GM12878 (cell line): Measurements from ENCODE around the gene DCC. TPM values are rescaled to one million over a fixed set of nuclear protein-coding genes. Genes with fewer than 3 reads are reported as not detected.

ENCODE experiments used
- ATAC-seq: fragments of 200-7000 bp; cut with Tn5 transposase; 3 replicates; pipeline ENCODE4 v1.9.1; 2020; ENCODE audit warnings: mild to moderate bottlenecking, moderate library complexity
- BruUV-seq: library from RNA; stranded (reverse); fragments of 400-500 nt; replicated peaks from 2 replicates; lab custom pipeline; 2021; lab: Mats Ljungman, UMichigan
- CTCF ChIA-PET: fragments of 300-600 bp; sonication (Branson Sonifier 250); formaldehyde crosslinking; extraction: SDS; loops from one replicate; lab custom pipeline; 2021; ENCODE audit warnings: inconsistent platforms; lab: Yijun Ruan, JAX
- POLR2A ChIA-PET: fragments of 350-600 bp; formaldehyde crosslinking; extraction: SDS; loops from one replicate; lab custom pipeline; 2021; ENCODE audit warnings: inconsistent platforms; lab: Charles Lee
- RAD21 ChIA-PET: fragments of 300-600 bp; sonication (Branson Sonifier 250); formaldehyde crosslinking; loops from one replicate; lab custom pipeline; 2023; ENCODE audit warnings: antibody characterized with exemption; ENCODE audit not compliant: unreplicated experiment; lab: Charles Lee
- SMC1A ChIA-PET: fragments of 300-600 bp; sonication (Branson Sonifier 250); formaldehyde crosslinking; loops from one replicate; lab custom pipeline; 2023; ENCODE audit not compliant: unreplicated experiment, uncharacterized antibody; lab: Charles Lee
- DNase-seq: peaks from one replicate; pipeline ENCODE4 v3.0.0-alpha.2; 2011; ENCODE audit warnings: low read depth, low spot score
- FAIRE-seq: peaks from 3 replicates; lab custom pipeline; 2011; peaks lifted over from hg19 to GRCh38; lab: Jason Lieb, UNC
- H2AFZ ChIP-seq: 2 replicates; pipeline ENCODE4 v1.6.0; 2011; ENCODE audit warnings: low read depth, low read length, control low read depth; ENCODE audit not compliant: control insufficient read depth
- H3K27ac ChIP-seq: 2 replicates; pipeline ENCODE4 v1.5.1; 2011; ENCODE audit warnings: control low read depth; ENCODE audit not compliant: control insufficient read depth, insufficient read depth
- H3K27me3 ChIP-seq, 2 experiments: replicated peaks in 1 of 2; 2 replicates each; pipeline versions ENCODE4 v1.6.0 to v1.6.1; 2011; ENCODE audit warnings: low read length in 1 of 2; ENCODE audit not compliant: control insufficient read depth in 2 of 2, insufficient read depth in 2 of 2
- H3K36me3 ChIP-seq, 2 experiments: 2 replicates each; pipeline ENCODE4 v1.5.1; 2011; ENCODE audit warnings: low read length in 1 of 2; ENCODE audit not compliant: control insufficient read depth in 2 of 2, insufficient read depth in 2 of 2
- H3K4me1 ChIP-seq: 2 replicates; pipeline ENCODE4 v1.6.1; 2011; ENCODE audit warnings: mild to moderate bottlenecking, low read length, moderate library complexity, mixed read lengths; ENCODE audit not compliant: control insufficient read depth, insufficient read depth
- H3K4me2 ChIP-seq: 2 replicates; pipeline ENCODE4 v1.6.0; 2011; ENCODE audit warnings: control low read depth; ENCODE audit not compliant: control insufficient read depth, insufficient read depth
- H3K4me3 ChIP-seq: fragments of 200-600 bp; sonication (generic); 2 replicates; pipeline ENCODE4 v1.5.1; 2016
- H3K79me2 ChIP-seq: 2 replicates; pipeline ENCODE4 v1.6.0; 2011; ENCODE audit warnings: low read length; ENCODE audit not compliant: control insufficient read depth, insufficient read depth
- H3K9ac ChIP-seq: 2 replicates; pipeline ENCODE4 v1.8.0; 2011; ENCODE audit warnings: low read length, control low read depth, mixed read lengths; ENCODE audit not compliant: control insufficient read depth, insufficient read depth
- H3K9me3 ChIP-seq: replicated peaks from 3 replicates; pipeline ENCODE4 v1.5.1; 2011; ENCODE audit warnings: mild to moderate bottlenecking, low read length; ENCODE audit not compliant: control insufficient read depth, insufficient read depth
- H4K20me1 ChIP-seq: 2 replicates; pipeline ENCODE4 v1.6.0; 2011; ENCODE audit not compliant: control insufficient read depth, insufficient read depth
- ATF7 ChIP-seq: fragments of 450-650 bp; IDR thresholded peaks from 2 replicates; pipeline ENCODE4 v1.6.1; 2016; ENCODE audit warnings: low read depth, mild to moderate bottlenecking
- CBX3 ChIP-seq: fragments of 200-600 bp; sonication (generic); IDR thresholded peaks from 2 replicates; pipeline ENCODE4 v1.6.1; 2016; ENCODE audit warnings: low read depth, borderline replicate concordance
- CBX5 ChIP-seq: sonication (generic); IDR thresholded peaks from 2 replicates; pipeline ENCODE4 v1.6.1; 2016; ENCODE audit warnings: low read depth, moderate library complexity, mild to moderate bottlenecking, inconsistent platforms
- CHD4 ChIP-seq: fragments of 200-600 bp; sonication (generic); IDR thresholded peaks from 2 replicates; pipeline ENCODE4 v1.6.1; 2016; ENCODE audit warnings: mild to moderate bottlenecking
- FOS ChIP-seq: IDR thresholded peaks from 3 replicates; pipeline ENCODE4 v1.6.1; 2011; ENCODE audit warnings: borderline replicate concordance; ENCODE audit not compliant: insufficient read length; ENCODE audit errors: extremely low read depth
- HCFC1 ChIP-seq: fragments of 150-350 bp; IDR thresholded peaks from 2 replicates; pipeline ENCODE4 v1.6.1; 2014; ENCODE audit warnings: low read length
- KAT2A ChIP-seq: conservative IDR thresholded peaks from 2 replicates; pipeline ENCODE4 v1.6.1; 2011; ENCODE audit warnings: low read depth, low read length; ENCODE audit not compliant: control insufficient read depth
- MXI1 ChIP-seq: fragments of 150-350 bp; IDR thresholded peaks from 2 replicates; pipeline ENCODE4 v1.6.1; 2011; ENCODE audit warnings: low read depth, mild to moderate bottlenecking, inconsistent platforms, low read length, improper control_type of control experiment
- PAX5 ChIP-seq: IDR thresholded peaks from 2 replicates; pipeline ENCODE4 v1.6.1; 2011; ENCODE audit warnings: low read depth, low read length, borderline replicate concordance
- POLR2A ChIP-seq: IDR thresholded peaks from 2 replicates; pipeline ENCODE4 v1.6.1; 2011; ENCODE audit warnings: low read depth, mild to moderate bottlenecking, low read length
- RELA ChIP-seq: fragments of 450-650 bp; IDR thresholded peaks from 2 replicates; pipeline ENCODE4 v1.8.0; 2014; ENCODE audit warnings: borderline replicate concordance; ENCODE audit not compliant: partially characterized antibody
- SIN3A ChIP-seq: IDR thresholded peaks from 2 replicates; pipeline ENCODE4 v1.6.1; 2012; ENCODE audit warnings: low read depth, low read length, improper control_type of control experiment
- SP1 ChIP-seq: IDR thresholded peaks from one replicate; pipeline ENCODE4 v1.6.1; 2011; ENCODE audit warnings: low read depth, low read length
- SREBF2 ChIP-seq: IDR thresholded peaks from 2 replicates; pipeline ENCODE4 v1.6.1; 2012; ENCODE audit warnings: mild to moderate bottlenecking, low read length
- ZNF622 ChIP-seq: fragments of 450-650 bp; IDR thresholded peaks from 2 replicates; pipeline ENCODE4 v1.6.1; 2017; ENCODE audit warnings: mild to moderate bottlenecking, inconsistent platforms
- WGBS: methylation state at CpG from one replicate; pipeline ENCODE4 v1.1.6; 2016; ENCODE audit warnings: low lambda C conversion rate; ENCODE audit not compliant: insufficient replicate concordance, insufficient coverage; ENCODE audit errors: missing lambda C conversion rate; 5-methylcytosine and 5-hydroxymethylcytosine counted together
- in situ Hi-C: fragments of 300-500 bp; cut with MboI; formaldehyde crosslinking; loops from 9 replicates; pipeline ENCODE4 v1.14.3; 2018; ENCODE audit warnings: mixed read lengths
- intact Hi-C: fragments of 100-400 bp; cut with micrococcal nuclease; formaldehyde crosslinking; loops from one replicate; pipeline ENCODE4 v1.14.2; 2022; ENCODE audit not compliant: unreplicated experiment
- polyA plus RNA-seq, 11 experiments: library from polyadenylated mRNA; depleted of rRNA in 4 of 11; unstranded in 6 of 11; stranded (reverse) in 5 of 11; fragments of >200 nt; fragmentation: Nextera tagmentation in 4 of 11; fragmentation: Illumina TruSeq in 1 of 11; extraction: Ambion mirVana in 4 of 11; extraction: Trizol in 1 of 11; gene quantifications; 1 replicate in 1 of 11; 2 replicates in 10 of 11; pipeline versions ENCODE4 v1.2.1 to v1.2.3, GENCODE V29; 2011 to 2016; ENCODE audit warnings: inconsistent platforms in 2 of 11, missing spikeins in 2 of 11, low read depth in 1 of 11
- total RNA-seq, 4 experiments: library from RNA; depleted of rRNA in 3 of 4; stranded (reverse); fragments of >200 nt in 3 of 4; fragmentation: Illumina TruSeq in 1 of 4; extraction: Trizol in 1 of 4; gene quantifications; 2 replicates each; pipeline versions ENCODE4 v1.2.1 to v1.2.3, GENCODE V29; 2013 to 2021
- TF ChIP-seq, protein P1 (sequence below): fragments of 450-650 bp; formaldehyde crosslinking; IDR thresholded peaks from 2 replicates; pipeline ENCODE4 v1.4.0; 2022; ENCODE audit warnings: mild to moderate bottlenecking, moderate library complexity
- TF ChIP-seq, protein P2 (sequence below): fragments of 150-350 bp; IDR thresholded peaks from 2 replicates; pipeline ENCODE4 v1.6.1; 2014; ENCODE audit warnings: mild to moderate bottlenecking, low read depth, low read length

DCC gene
- total and polyA plus RNA-seq, 10 of the 15 experiments (the other 5 are each of a cell fraction or from before 2014, with no cell fraction given), result 0.01 TPM; not detected in 9

DNA sequence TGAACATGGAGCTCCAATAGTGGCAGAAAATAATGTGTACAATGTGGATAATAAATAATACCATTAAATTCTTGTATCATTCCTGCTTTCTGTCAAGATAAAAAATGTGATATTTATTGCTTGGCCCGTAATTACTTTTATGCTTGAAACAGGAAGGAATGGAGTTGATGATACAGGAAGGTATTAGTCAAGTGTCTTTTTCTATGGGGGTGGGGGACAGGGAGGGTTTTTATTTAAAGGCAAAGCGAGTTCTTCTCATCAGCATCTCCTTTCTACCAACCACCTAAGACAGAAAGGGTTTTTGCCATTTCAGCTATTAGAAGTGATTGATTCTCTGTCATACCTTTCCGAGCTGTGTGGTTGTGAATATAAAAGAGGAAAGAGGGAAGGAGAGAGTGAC, 135.3 kb downstream of the DCC start:
- Histone ChIP-seq H3K4me3 (no peak overlapping the region), H4K20me1 (no peaks in the 10 kb centered on the region), H3K27me3 (no peaks in the 10 kb centered on the region), H3K36me3 (no peaks in the 10 kb centered on the region), H3K79me2 (no peaks in the 10 kb centered on the region), H3K4me1 (no peaks in the 10 kb centered on the region), H3K9ac (no peak overlapping the region), H2AFZ (no peak overlapping the region), H3K4me2 (no peak overlapping the region), H3K27ac (no peak overlapping the region), H3K9me3 (no peaks in the 10 kb centered on the region)
- FAIRE-seq (no peak), ATAC-seq (no peak), DNase-seq (no peak)
- ChIA-PET CTCF (no interaction called here), SMC1A (no interaction called here), RAD21 (no interaction called here), POLR2A (no interaction called here)
- in situ Hi-C loops (no loop called here), intact Hi-C loops (no loop called here)
- TF ChIP-seq ATF7, result no peak
- TF ChIP-seq MXI1, result no peak
- no peak for TF ChIP-seq HCFC1
- TF ChIP-seq CHD4, result no peak
- 16% methylated on average over 3 of the region's 3 CpGs for WGBS
- BruUV-seq, result no TSS peak

DNA sequence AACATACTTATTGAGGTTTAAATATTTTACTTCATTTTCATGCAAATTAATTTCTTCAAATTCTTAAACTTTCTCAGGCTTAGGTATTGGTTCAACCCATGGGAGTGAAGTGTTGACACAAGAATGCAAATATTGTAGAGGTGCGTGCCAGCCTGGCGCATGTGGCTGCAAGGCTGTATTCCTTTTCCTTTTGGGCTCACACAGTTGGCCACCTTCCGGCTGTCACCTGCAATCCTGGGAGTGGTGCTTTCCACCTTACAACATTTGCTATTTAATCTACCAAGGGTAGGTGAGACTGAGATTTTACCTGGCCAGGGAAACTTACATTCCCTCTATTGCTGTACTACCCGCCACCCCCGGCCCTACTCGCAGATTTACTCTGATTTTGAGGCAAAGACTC, 141.1 kb downstream of the DCC start:
- CTCF ChIA-PET, result no interaction called here
- intact Hi-C loops, result no loop called here
- RAD21 ChIA-PET, result no interaction called here
- no peak for TF ChIP-seq SIN3A
- no peak for TF ChIP-seq SP1
- TF ChIP-seq POLR2A, result no peak
- no peak for TF ChIP-seq RELA
- no peak for TF ChIP-seq PAX5
- no peak for TF ChIP-seq SREBF2
- no peak for TF ChIP-seq ZNF622
- TF ChIP-seq, protein P1, sequence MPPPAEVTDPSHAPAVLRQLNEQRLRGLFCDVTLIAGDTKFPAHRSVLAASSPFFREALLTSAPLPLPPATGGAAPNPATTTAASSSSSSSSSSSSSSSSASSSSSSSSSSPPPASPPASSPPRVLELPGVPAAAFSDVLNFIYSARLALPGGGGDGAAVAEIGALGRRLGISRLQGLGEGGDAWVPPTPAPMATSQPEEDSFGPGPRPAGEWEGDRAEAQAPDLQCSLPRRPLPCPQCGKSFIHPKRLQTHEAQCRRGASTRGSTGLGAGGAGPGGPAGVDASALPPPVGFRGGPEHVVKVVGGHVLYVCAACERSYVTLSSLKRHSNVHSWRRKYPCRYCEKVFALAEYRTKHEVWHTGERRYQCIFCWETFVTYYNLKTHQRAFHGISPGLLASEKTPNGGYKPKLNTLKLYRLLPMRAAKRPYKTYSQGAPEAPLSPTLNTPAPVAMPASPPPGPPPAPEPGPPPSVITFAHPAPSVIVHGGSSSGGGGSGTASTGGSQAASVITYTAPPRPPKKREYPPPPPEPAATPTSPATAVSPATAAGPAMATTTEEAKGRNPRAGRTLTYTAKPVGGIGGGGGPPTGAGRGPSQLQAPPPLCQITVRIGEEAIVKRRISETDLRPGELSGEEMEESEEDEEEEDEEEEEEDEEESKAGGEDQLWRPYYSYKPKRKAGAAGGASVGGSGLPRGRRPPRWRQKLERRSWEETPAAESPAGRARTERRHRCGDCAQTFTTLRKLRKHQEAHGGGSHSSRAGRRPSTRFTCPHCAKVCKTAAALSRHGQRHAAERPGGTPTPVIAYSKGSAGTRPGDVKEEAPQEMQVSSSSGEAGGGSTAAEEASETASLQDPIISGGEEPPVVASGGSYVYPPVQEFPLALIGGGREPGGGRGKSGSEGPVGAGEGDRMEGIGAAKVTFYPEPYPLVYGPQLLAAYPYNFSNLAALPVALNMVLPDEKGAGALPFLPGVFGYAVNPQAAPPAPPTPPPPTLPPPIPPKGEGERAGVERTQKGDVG, result no peak
- TF ChIP-seq, protein P2, sequence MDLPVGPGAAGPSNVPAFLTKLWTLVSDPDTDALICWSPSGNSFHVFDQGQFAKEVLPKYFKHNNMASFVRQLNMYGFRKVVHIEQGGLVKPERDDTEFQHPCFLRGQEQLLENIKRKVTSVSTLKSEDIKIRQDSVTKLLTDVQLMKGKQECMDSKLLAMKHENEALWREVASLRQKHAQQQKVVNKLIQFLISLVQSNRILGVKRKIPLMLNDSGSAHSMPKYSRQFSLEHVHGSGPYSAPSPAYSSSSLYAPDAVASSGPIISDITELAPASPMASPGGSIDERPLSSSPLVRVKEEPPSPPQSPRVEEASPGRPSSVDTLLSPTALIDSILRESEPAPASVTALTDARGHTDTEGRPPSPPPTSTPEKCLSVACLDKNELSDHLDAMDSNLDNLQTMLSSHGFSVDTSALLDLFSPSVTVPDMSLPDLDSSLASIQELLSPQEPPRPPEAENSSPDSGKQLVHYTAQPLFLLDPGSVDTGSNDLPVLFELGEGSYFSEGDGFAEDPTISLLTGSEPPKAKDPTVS, result no peak
- no peak for TF ChIP-seq FOS
- TF ChIP-seq CBX3, result no peak
- TF ChIP-seq KAT2A, result no peak
- no peak for TF ChIP-seq CBX5

More for the DNA sequence above, 141.1 kb downstream of the DCC start:
- Histone ChIP-seq H3K9ac (no peak overlapping the region), H3K79me2 (no peaks in the 10 kb centered on the region), H3K4me3 (no peak overlapping the region), H3K4me1 (no peaks in the 10 kb centered on the region), H3K9me3 (no peaks in the 10 kb centered on the region), H3K4me2 (no peak overlapping the region), H2AFZ (no peak overlapping the region), H3K36me3 (no peaks in the 10 kb centered on the region), H4K20me1 (no peaks in the 10 kb centered on the region), H3K27ac (no peak overlapping the region), H3K27me3 (no peaks in the 10 kb centered on the region)
- POLR2A ChIA-PET, result no interaction called here
- ATAC-seq, result no peak
- in situ Hi-C loops, result no loop called here
- DNase-seq, result no peak
- no peak for FAIRE-seq
- no TSS peak for BruUV-seq
- whole genome bisulfite sequencing, result 35% methylated on average over 6 of the region's 6 CpGs
- SMC1A ChIA-PET, result no interaction called here
